ENCODE measurements around the gene PHC2.

DNA sequence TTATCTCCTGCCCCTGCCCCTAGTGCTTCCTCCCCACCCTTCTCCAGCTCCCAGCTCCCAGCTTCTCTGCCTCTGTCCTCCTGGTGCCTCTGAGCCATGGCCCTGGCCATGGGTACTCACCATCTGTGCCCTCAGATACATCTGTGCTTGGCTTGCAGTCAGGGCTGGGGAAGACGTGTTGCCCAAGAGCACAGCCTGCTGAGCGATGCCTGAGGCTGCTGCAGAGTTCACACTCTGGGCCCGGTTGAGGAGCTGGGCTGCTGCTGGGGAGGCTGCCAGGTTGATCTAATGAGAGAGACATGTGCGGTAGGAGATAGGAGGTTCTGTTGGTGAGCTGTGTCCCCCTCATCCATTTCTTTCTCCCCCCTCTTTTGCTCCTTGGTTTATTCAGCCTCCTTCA is 60.6 kb downstream of the PHC2 start:
- TF ChIP-seq EZH2 (IDR thresholded peaks at IDR 0.05; ENCODE audit: borderline replicate concordance): no peak
- TF ChIP-seq, protein P1, sequence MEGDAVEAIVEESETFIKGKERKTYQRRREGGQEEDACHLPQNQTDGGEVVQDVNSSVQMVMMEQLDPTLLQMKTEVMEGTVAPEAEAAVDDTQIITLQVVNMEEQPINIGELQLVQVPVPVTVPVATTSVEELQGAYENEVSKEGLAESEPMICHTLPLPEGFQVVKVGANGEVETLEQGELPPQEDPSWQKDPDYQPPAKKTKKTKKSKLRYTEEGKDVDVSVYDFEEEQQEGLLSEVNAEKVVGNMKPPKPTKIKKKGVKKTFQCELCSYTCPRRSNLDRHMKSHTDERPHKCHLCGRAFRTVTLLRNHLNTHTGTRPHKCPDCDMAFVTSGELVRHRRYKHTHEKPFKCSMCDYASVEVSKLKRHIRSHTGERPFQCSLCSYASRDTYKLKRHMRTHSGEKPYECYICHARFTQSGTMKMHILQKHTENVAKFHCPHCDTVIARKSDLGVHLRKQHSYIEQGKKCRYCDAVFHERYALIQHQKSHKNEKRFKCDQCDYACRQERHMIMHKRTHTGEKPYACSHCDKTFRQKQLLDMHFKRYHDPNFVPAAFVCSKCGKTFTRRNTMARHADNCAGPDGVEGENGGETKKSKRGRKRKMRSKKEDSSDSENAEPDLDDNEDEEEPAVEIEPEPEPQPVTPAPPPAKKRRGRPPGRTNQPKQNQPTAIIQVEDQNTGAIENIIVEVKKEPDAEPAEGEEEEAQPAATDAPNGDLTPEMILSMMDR (IDR thresholded peaks at IDR 0.05; ENCODE audit: poor library complexity): no peak
- no peak for TF ChIP-seq EZH2phosphoT487 (IDR thresholded peaks at IDR 0.05; ENCODE audit: low read depth, severe bottlenecking, unreplicated experiment)
